Psoas muscle (tissue), 8 donors: ENCODE data around the gene SLC24A3. TPM values are rescaled to one million over a fixed set of nuclear protein-coding genes. Genes with fewer than 3 reads are reported as not detected.

ENCODE experiments used
- ATAC-seq, 4 donors: fragments of 200-7000 bp; cut with Tn5 transposase; one replicate each; pipeline ENCODE4 v1.9.1; 2020; ENCODE audit warnings: moderate library complexity in 3 of 4, mild to moderate bottlenecking in 2 of 4
- DNase-seq, 2 donors: peaks; one replicate each; pipeline ENCODE4 v3.0.0-alpha.2; 2020
- H3K27ac ChIP-seq: fragments of 200-600 bp; one replicate; pipeline ENCODE4 v1.8.0; 2022
- H3K27me3 ChIP-seq, 3 donors: fragments of 200-600 bp in 1 of 3; one replicate each; pipeline versions ENCODE4 v1.6.1 to v1.8.0; 2013 to 2022; ENCODE audit warnings: low read length in 2 of 3, mild to moderate bottlenecking in 2 of 3, moderate library complexity in 1 of 3; ENCODE audit not compliant: insufficient read depth in 3 of 3
- H3K36me3 ChIP-seq, 2 donors: fragments of 200-600 bp in 1 of 2; one replicate each; pipeline versions ENCODE4 v1.6.1 to v1.8.0; 2013 to 2022; ENCODE audit warnings: low read depth in 1 of 2, mild to moderate bottlenecking in 1 of 2, moderate library complexity in 1 of 2; ENCODE audit not compliant: insufficient read depth in 1 of 2
- H3K4me1 ChIP-seq: fragments of 200-600 bp; one replicate; pipeline ENCODE4 v1.8.0; 2022
- H3K4me3 ChIP-seq: fragments of 200-600 bp; one replicate; pipeline ENCODE4 v1.8.0; 2022; ENCODE audit warnings: mild to moderate bottlenecking
- H3K9me3 ChIP-seq: fragments of 200-600 bp; one replicate; pipeline ENCODE4 v1.8.0; 2022
- WGBS, 3 donors: extraction: QIAGEN DNeasy Blood & Tissue Kit; methylation state at CpG; one replicate each; pipeline versions ENCODE4 v1.1.6 to v1.1.7; 2013; 5-methylcytosine and 5-hydroxymethylcytosine counted together
- intact Hi-C, 2 donors: fragments of 100-400 bp; cut with DNase I; formaldehyde crosslinking; loops; one replicate each; pipeline versions ENCODE4 v1.11.0 to v1.14.2; 2022
- long read RNA-seq, 2 donors: library from polyadenylated mRNA; unstranded; transcript quantifications; one replicate each; pipeline ENCODE4 v2.0.0, GENCODE V29; 2021
- polyA plus RNA-seq, 3 donors: library from polyadenylated mRNA; stranded (reverse); fragments of 200-250 nt; gene quantifications; one replicate each; pipeline ENCODE4 v1.2.3, GENCODE V29; 2013
- total RNA-seq, 4 donors: library from RNA; stranded (reverse); fragmentation: NEBNext Ultra II Directional in 2 of 4; extraction: Animal tissue kit (Norgen Biotek cat#: 25700) in 2 of 4; gene quantifications; one replicate each; pipeline versions ENCODE4 v1.2.1 to v1.2.4, GENCODE V29; 2021 to 2023
- TF ChIP-seq, protein P1 (sequence below): fragments of 200-600 bp; IDR thresholded peaks from one replicate; pipeline ENCODE4 v1.8.0; 2022; ENCODE audit warnings: antibody characterized with exemption
- donor health status: healthy with polysubstance abuse.
- donor health status: DM: no; HTN: no; CAD: no; lungs with moderate emphysema.
- donor health status: Bipolar disorder and iron deficiency.
- donor health status: healthy.
- donor health status: DM: yes; HTN: yes; CAD: no.
- donor health status: DM: no; HTN: no; CAD: no.
- donor health status: DM: no; HTN: no; CAD: no.
- donor health status: DM: yes; HTN: yes; CAD: no.

Gene SLC24A3
- total RNA-seq = 10 to 100 TPM in 2 of 4 donors, 1 to 10 TPM in 2; 3.0 to 24.4 (median 9.7) TPM
- polyA plus RNA-seq = 1 to 10 TPM; 4.2 to 8.2 (median 6.0) TPM
- long read RNA-seq, donor 1, partial matches to known transcripts = 8 of 10 reads
- long read RNA-seq, donor 1, other reads (novel, unspliced or antisense) = 1 of 10 reads
- long read RNA-seq, donor 2, partial matches to known transcripts = 5 of 6 reads
- long read RNA-seq, donor 2, other reads (novel, unspliced or antisense) = 1 of 6 reads

DNA sequence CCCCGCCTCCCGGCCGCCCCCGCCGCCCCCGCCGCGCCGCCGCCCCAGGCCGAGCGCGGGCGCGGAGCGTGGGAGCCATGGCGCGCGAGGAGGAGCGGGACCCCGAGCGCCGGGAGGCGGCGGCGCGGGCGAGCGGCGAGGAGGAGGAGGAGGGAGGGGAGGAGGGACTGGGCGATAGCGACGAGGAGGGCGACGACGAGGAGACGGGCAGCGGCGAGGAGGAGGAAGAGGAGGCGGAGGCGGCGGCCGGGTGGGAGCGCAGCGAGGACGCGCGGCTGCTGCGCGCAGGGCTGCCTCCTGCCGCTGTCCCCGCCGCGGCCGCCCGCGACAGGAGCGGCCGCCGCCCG, at the start of gene SLC24A3:
TSS of gene SLC24A3 (plus strand) at position 174 of the 347 bp plus-strand sequence.
- peak within 1 kb of the TSS; percentile 80 for H3K4me3 ChIP-seq
- TF ChIP-seq, protein P1, sequence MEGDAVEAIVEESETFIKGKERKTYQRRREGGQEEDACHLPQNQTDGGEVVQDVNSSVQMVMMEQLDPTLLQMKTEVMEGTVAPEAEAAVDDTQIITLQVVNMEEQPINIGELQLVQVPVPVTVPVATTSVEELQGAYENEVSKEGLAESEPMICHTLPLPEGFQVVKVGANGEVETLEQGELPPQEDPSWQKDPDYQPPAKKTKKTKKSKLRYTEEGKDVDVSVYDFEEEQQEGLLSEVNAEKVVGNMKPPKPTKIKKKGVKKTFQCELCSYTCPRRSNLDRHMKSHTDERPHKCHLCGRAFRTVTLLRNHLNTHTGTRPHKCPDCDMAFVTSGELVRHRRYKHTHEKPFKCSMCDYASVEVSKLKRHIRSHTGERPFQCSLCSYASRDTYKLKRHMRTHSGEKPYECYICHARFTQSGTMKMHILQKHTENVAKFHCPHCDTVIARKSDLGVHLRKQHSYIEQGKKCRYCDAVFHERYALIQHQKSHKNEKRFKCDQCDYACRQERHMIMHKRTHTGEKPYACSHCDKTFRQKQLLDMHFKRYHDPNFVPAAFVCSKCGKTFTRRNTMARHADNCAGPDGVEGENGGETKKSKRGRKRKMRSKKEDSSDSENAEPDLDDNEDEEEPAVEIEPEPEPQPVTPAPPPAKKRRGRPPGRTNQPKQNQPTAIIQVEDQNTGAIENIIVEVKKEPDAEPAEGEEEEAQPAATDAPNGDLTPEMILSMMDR = no peak
- no peaks in the 10 kb centered on the region for H3K27me3 ChIP-seq
- H3K9me3 ChIP-seq = no peaks in the 10 kb centered on the region
- DNase-seq (peak in 1 of 2 donors; percentile 66), ATAC-seq (no peak)
- H3K4me1 ChIP-seq = peaks cover 18% of the 10 kb centered on the region
- intact Hi-C loops = loop anchor here (2.0 to 10.0 kb wide), 4 partner anchors 125 to 370 kb away; no protein-coding TSS in a partner anchor
- no peaks in the 10 kb centered on the region for H3K36me3 ChIP-seq
- WGBS, 3 donors = 0% methylated on average over 4 to 58 of the region's 61 CpGs; no CpG with 5 or more reads in 1 of the 3 donors
- H3K27ac ChIP-seq = peak within 1 kb of the TSS; percentile 69

DNA sequence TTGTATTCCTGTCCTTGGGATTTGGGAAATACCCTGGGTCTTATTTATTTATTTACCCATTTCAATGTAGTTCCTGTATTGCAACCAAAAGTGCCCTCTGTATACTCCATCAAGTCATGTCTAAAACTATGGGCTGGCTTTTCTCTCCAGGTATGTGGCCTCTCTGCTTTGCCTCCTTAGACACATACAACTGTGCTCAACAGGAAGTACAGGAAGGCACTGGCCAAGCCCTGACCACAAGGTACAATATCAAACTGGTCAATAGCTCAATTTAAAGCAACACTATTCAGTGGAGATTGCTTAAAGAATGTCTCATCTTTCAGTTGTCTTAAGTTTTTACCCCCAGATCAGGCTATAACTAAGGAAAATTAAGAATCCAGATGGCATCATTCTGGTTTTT, 42.3 kb upstream of the SLC24A3 start:
- Histone ChIP-seq H3K27me3 (peaks cover 0 to 2% (median 0%) of the 10 kb centered on the region in 3 donors), H3K9me3 (no peaks in the 10 kb centered on the region), H3K36me3 (no peaks in the 10 kb centered on the region), H3K27ac (no peak overlapping the region), H3K4me1 (no peaks in the 10 kb centered on the region), H3K4me3 (no peak overlapping the region)
- intact Hi-C loops = no loop called here
- TF ChIP-seq, protein P1 = no peak
- ATAC-seq = no peak
- no peak for DNase-seq

DNA sequence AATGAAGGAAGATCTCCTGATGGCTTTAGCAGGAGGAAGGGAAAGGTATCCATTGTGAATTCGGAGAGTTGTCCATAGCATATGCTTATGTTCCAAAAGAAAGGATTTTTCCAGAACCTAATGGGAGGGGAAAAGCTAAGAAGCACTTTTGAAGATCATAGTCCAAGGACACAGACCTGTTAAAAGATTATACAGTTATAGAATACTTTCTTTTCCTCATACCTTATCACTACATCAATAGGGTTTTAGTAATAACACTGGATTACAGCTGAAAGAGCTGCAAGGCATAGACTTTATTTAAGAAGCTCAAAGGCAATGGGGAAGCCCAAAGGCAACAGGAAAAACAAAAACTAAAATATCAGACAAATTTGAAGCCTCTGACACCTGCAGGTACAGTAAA, 39.8 kb upstream of the SLC24A3 start:
- ATAC-seq (no peak), DNase-seq (no peak)
- TF ChIP-seq, protein P1 = no peak
- Histone ChIP-seq H3K9me3 (no peaks in the 10 kb centered on the region), H3K4me1 (no peaks in the 10 kb centered on the region), H3K27me3 (peaks cover 0 to 2% (median 0%) of the 10 kb centered on the region in 3 donors), H3K36me3 (no peaks in the 10 kb centered on the region), H3K27ac (no peak overlapping the region), H3K4me3 (no peak overlapping the region)
- WGBS, 3 donors = 74 to 85% (median 81%) methylated on average over 1 of the region's 1 CpG
- intact Hi-C loops = no loop called here

DNA sequence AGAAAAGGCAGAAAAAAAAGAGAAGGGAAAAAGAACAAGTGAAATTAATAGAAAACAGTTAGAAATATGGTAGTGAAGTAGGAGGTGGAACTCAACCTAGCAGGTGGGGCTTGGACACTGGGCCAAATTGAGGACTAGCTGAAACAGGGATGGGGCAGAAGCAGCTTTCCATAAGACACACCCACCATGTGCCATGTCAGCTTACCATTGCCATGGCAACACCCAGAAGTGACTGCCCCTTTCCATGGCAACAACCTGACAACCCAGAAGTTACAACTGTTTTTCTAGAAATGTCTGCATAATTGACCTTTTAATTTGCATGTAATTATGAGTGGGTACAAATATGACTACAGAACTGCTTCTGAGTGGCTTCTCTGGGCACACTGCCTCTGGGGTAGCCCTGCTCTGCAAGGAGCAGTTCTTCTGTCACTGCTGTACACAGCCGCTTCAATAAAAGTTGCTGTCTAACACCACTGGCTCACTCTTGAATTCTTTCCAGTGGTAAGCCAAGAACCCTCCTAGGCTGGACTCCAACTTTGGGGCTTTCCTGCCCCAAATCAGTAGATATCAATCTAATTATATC, 35.9 kb upstream of the SLC24A3 start:
- no peaks in the 10 kb centered on the region for H3K4me1 ChIP-seq
- H3K9me3 ChIP-seq = no peaks in the 10 kb centered on the region
- no peak overlapping the region for H3K4me3 ChIP-seq
- no peaks in the 10 kb centered on the region for H3K27me3 ChIP-seq
- H3K27ac ChIP-seq = no peak overlapping the region
- TF ChIP-seq, protein P1 = no peak
- H3K36me3 ChIP-seq = no peaks in the 10 kb centered on the region
- DNase-seq = no peak
- intact Hi-C loops = no loop called here
- no peak for ATAC-seq
- WGBS, 3 donors = 70 to 92% (median 77%) methylated on average over 1 of the region's 1 CpG
